ENCODE data around the gene DHX32. TPM values are rescaled to one million over a fixed set of nuclear protein-coding genes. Genes with fewer than 3 reads are reported as not detected.
"Not testable (repeated sequence)": the region's sequence is repeated elsewhere in the genome, so short reads cannot be mapped to it uniquely, and the experiment has no call there.

Gene DHX32
- total RNA-seq, 1 experiment from 2014 or later, result 36.2 TPM

- no peaks in the 10 kb centered on the region for H3K27me3 ChIP-seq (replicated peaks; ENCODE audit: insufficient read depth, low read depth, low read length, poor library complexity)
- H3K9me3 ChIP-seq (ENCODE audit: low read depth, low read length, poor library complexity, severe bottlenecking), result peaks cover 2% of the 10 kb centered on the region
- TF ChIP-seq EZH2 (IDR thresholded peaks at IDR 0.05; ENCODE audit: borderline replicate concordance, low read depth, low read length, poor library complexity, severe bottlenecking) (no peak), CTCF (conservative IDR thresholded peaks at IDR 0.05; ENCODE audit: low read depth, low read length) (no peak)
- intact Hi-C loops (cut with micrococcal nuclease; ENCODE audit: unreplicated experiment), result no loop called here
- DNase-seq (ENCODE audit: low spot score), result no peak
- no TSS peak for BruUV-seq (replicated peaks)
- no peaks in the 10 kb centered on the region for H3K4me1 ChIP-seq (ENCODE audit: insufficient read depth, low read length, poor library complexity, severe bottlenecking)
- POLR2A ChIA-PET (ENCODE audit: low non-redundant PET), result no interaction called here
- H3K4me3 ChIP-seq (ENCODE audit: low read depth, low read length, poor library complexity, severe bottlenecking), result no peak overlapping the region
- no peaks in the 10 kb centered on the region for H3K36me3 ChIP-seq (ENCODE audit: insufficient read depth, low read length, poor library complexity, severe bottlenecking)
- CTCF ChIA-PET, result no interaction called here
- no peak overlapping the region for H3K27ac ChIP-seq (ENCODE audit: low read depth, low read length, poor library complexity, severe bottlenecking)
Observed at GRCh38 chr10:125916977-125917376, 35.9 kb upstream of the DHX32 start.

- CTCF ChIA-PET; POLR2A ChIA-PET (ENCODE audit: low non-redundant PET); H3K27me3 ChIP-seq (replicated peaks; ENCODE audit: insufficient read depth, low read depth, low read length, poor library complexity); H3K4me3 ChIP-seq (ENCODE audit: low read depth, low read length, poor library complexity, severe bottlenecking); H3K4me1 ChIP-seq (ENCODE audit: insufficient read depth, low read length, poor library complexity, severe bottlenecking); BruUV-seq (replicated peaks); H3K9me3 ChIP-seq (ENCODE audit: low read depth, low read length, poor library complexity, severe bottlenecking); DNase-seq (ENCODE audit: low spot score); H3K36me3 ChIP-seq (ENCODE audit: insufficient read depth, low read length, poor library complexity, severe bottlenecking); intact Hi-C loops (cut with micrococcal nuclease; ENCODE audit: unreplicated experiment); H3K27ac ChIP-seq (ENCODE audit: low read depth, low read length, poor library complexity, severe bottlenecking): not testable (repeated sequence)
Observed at GRCh38 chr10:125913277-125913676, 32.2 kb upstream of the DHX32 start.

GRCh38 chr10:125911990-125912389 is 30.9 kb upstream of the DHX32 start:
- Histone ChIP-seq H3K27ac (ENCODE audit: low read depth, low read length, poor library complexity, severe bottlenecking) (no peak overlapping the region), H3K4me1 (ENCODE audit: insufficient read depth, low read length, poor library complexity, severe bottlenecking) (no peaks in the 10 kb centered on the region), H3K9me3 (ENCODE audit: low read depth, low read length, poor library complexity, severe bottlenecking) (no peaks in the 10 kb centered on the region), H3K4me3 (ENCODE audit: low read depth, low read length, poor library complexity, severe bottlenecking) (no peak overlapping the region), H3K36me3 (ENCODE audit: insufficient read depth, low read length, poor library complexity, severe bottlenecking) (no peaks in the 10 kb centered on the region), H3K27me3 (replicated peaks; ENCODE audit: insufficient read depth, low read depth, low read length, poor library complexity) (no peaks in the 10 kb centered on the region)
- TF ChIP-seq EZH2 (IDR thresholded peaks at IDR 0.05; ENCODE audit: borderline replicate concordance, low read depth, low read length, poor library complexity, severe bottlenecking) (no peak), CTCF (conservative IDR thresholded peaks at IDR 0.05; ENCODE audit: low read depth, low read length) (no peak)
- BruUV-seq (replicated peaks), result no TSS peak
- DNase-seq (ENCODE audit: low spot score), result no peak
- CTCF ChIA-PET, result no interaction called here
- intact Hi-C loops (cut with micrococcal nuclease; ENCODE audit: unreplicated experiment), result no loop called here
- POLR2A ChIA-PET (ENCODE audit: low non-redundant PET), result no interaction called here

- Histone ChIP-seq H3K9me3 (ENCODE audit: low read depth, low read length, poor library complexity, severe bottlenecking) (no peaks in the 10 kb centered on the region), H3K4me3 (ENCODE audit: low read depth, low read length, poor library complexity, severe bottlenecking) (no peak overlapping the region), H3K27me3 (replicated peaks; ENCODE audit: insufficient read depth, low read depth, low read length, poor library complexity) (no peaks in the 10 kb centered on the region), H3K4me1 (ENCODE audit: insufficient read depth, low read length, poor library complexity, severe bottlenecking) (no peaks in the 10 kb centered on the region), H3K27ac (ENCODE audit: low read depth, low read length, poor library complexity, severe bottlenecking) (no peak overlapping the region), H3K36me3 (ENCODE audit: insufficient read depth, low read length, poor library complexity, severe bottlenecking) (no peaks in the 10 kb centered on the region)
- intact Hi-C loops (cut with micrococcal nuclease; ENCODE audit: unreplicated experiment), result no loop called here
- TF ChIP-seq EZH2 (IDR thresholded peaks at IDR 0.05; ENCODE audit: borderline replicate concordance, low read depth, low read length, poor library complexity, severe bottlenecking), result no peak
- no peak for TF ChIP-seq CTCF (conservative IDR thresholded peaks at IDR 0.05; ENCODE audit: low read depth, low read length)
- ChIA-PET CTCF (no interaction called here), POLR2A (ENCODE audit: low non-redundant PET) (no interaction called here)
- no peak for DNase-seq (ENCODE audit: low spot score)
- no TSS peak for BruUV-seq (replicated peaks)
Observed at GRCh38 chr10:125911145-125911544, 30.1 kb upstream of the DHX32 start.

GRCh38 chr10:125909491-125909890 is 28.4 kb upstream of the DHX32 start:
- BruUV-seq (replicated peaks), result not testable (repeated sequence)

GRCh38 chr10:125908813-125909212 is 27.7 kb upstream of the DHX32 start:
- H3K27me3 ChIP-seq (replicated peaks; ENCODE audit: insufficient read depth, low read depth, low read length, poor library complexity); H3K4me1 ChIP-seq (ENCODE audit: insufficient read depth, low read length, poor library complexity, severe bottlenecking); DNase-seq (ENCODE audit: low spot score); H3K27ac ChIP-seq (ENCODE audit: low read depth, low read length, poor library complexity, severe bottlenecking); intact Hi-C loops (cut with micrococcal nuclease; ENCODE audit: unreplicated experiment); H3K36me3 ChIP-seq (ENCODE audit: insufficient read depth, low read length, poor library complexity, severe bottlenecking); BruUV-seq (replicated peaks); H3K9me3 ChIP-seq (ENCODE audit: low read depth, low read length, poor library complexity, severe bottlenecking); CTCF ChIA-PET; POLR2A ChIA-PET (ENCODE audit: low non-redundant PET); H3K4me3 ChIP-seq (ENCODE audit: low read depth, low read length, poor library complexity, severe bottlenecking): not testable (repeated sequence)

More at GRCh38 chr10:125909491-125909890, 28.4 kb upstream of the DHX32 start:
- H3K36me3 ChIP-seq (ENCODE audit: insufficient read depth, low read length, poor library complexity, severe bottlenecking); CTCF ChIA-PET; H3K27ac ChIP-seq (ENCODE audit: low read depth, low read length, poor library complexity, severe bottlenecking); intact Hi-C loops (cut with micrococcal nuclease; ENCODE audit: unreplicated experiment); H3K9me3 ChIP-seq (ENCODE audit: low read depth, low read length, poor library complexity, severe bottlenecking); DNase-seq (ENCODE audit: low spot score); H3K4me1 ChIP-seq (ENCODE audit: insufficient read depth, low read length, poor library complexity, severe bottlenecking); POLR2A ChIA-PET (ENCODE audit: low non-redundant PET); H3K4me3 ChIP-seq (ENCODE audit: low read depth, low read length, poor library complexity, severe bottlenecking); H3K27me3 ChIP-seq (replicated peaks; ENCODE audit: insufficient read depth, low read depth, low read length, poor library complexity): not testable (repeated sequence)
